Neural progenitor cell (in vitro differentiated cells): Measurements from ENCODE around the gene SPATA24.

ENCODE experiments used
- CTCF ChIP-seq: fragments of 200-600 bp; sonication (generic); IDR thresholded peaks from 2 replicates; pipeline ENCODE4 v1.5.1; 2017; ENCODE audit warnings: antibody characterized with exemption, mild to moderate bottlenecking
- EZH2 ChIP-seq: fragments of 200-600 bp; sonication (generic); IDR thresholded peaks from 2 replicates; pipeline ENCODE4 v1.6.1; 2017; ENCODE audit warnings: antibody characterized with exemption, mild to moderate bottlenecking, moderate library complexity

- peak; percentile 93 for TF ChIP-seq CTCF
- no peak for TF ChIP-seq EZH2
Measured at GRCh38 chr5:139422307-139422893, 18.5 kb upstream of the SPATA24 start.
